ENCODE data around the gene FOLR1.
"Not testable (repeated sequence)": the region's sequence is repeated elsewhere in the genome, so short reads cannot be mapped to it uniquely, and the experiment has no call there.

Gene FOLR1

DNA sequence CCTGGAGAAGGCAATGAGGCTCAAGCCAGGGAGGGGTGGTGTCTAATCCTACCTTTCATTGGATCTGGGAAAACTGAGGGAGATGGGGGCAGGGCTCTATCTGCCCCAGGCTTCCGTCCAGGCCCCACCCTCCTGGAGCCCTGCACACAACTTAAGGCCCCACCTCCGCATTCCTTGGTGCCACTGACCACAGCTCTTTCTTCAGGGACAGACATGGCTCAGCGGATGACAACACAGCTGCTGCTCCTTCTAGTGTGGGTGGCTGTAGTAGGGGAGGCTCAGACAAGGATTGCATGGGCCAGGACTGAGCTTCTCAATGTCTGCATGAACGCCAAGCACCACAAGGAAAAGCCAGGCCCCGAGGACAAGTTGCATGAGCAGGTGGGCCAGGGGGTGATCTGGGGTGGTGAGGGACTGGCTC is at the start of gene FOLR1:
Gene FOLR1, plus strand, starts transcription at position 180 of the 421 bp plus-strand sequence. Its CDS starts 34 bp downstream, at position 214.
- H3K27ac ChIP-seq (ENCODE audit: low read length): no peak within 1 kb of the TSS
- H3K27me3 ChIP-seq (ENCODE audit: insufficient read depth, low read length): no peaks in the 10 kb centered on the region
- H3K4me3 ChIP-seq (ENCODE audit: low read length): no peak within 1 kb of the TSS
- H3K4me1 ChIP-seq (ENCODE audit: insufficient read depth, low read length): no peaks in the 10 kb centered on the region
- no peaks in the 10 kb centered on the region for H3K36me3 ChIP-seq (ENCODE audit: insufficient read depth, low read depth, low read length)
- no peaks in the 10 kb centered on the region for H3K9me3 ChIP-seq (ENCODE audit: insufficient read depth, low read depth, low read length)
- H3K9ac ChIP-seq (ENCODE audit: low read depth, low read length): no peak within 1 kb of the TSS

DNA sequence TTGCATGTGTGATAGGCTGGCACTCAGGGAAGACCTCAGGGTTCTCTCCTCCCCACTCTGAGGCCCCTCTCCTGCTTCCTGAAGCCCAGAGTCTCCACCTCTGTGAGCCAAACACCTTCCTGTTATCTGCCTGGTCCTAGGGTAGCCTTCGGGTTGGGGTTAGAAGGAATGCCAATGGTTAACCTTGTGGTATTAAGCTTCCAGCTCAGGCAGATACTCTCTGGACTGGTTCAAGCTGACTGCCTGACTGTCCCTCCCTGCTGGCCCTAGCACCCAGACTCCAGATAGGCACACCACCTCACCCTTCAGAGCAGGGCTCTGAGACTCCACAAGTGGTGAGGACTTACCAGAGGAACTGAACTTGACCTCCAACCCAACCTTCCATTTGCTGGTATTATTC is 49.4 kb upstream of the FOLR1 start:
- not testable (repeated sequence) for H3K4me1 ChIP-seq (ENCODE audit: insufficient read depth, low read length); H3K27ac ChIP-seq (ENCODE audit: low read length); H3K9ac ChIP-seq (ENCODE audit: low read depth, low read length); H3K9me3 ChIP-seq (ENCODE audit: insufficient read depth, low read depth, low read length); H3K4me3 ChIP-seq (ENCODE audit: low read length); H3K27me3 ChIP-seq (ENCODE audit: insufficient read depth, low read length); H3K36me3 ChIP-seq (ENCODE audit: insufficient read depth, low read depth, low read length)

DNA sequence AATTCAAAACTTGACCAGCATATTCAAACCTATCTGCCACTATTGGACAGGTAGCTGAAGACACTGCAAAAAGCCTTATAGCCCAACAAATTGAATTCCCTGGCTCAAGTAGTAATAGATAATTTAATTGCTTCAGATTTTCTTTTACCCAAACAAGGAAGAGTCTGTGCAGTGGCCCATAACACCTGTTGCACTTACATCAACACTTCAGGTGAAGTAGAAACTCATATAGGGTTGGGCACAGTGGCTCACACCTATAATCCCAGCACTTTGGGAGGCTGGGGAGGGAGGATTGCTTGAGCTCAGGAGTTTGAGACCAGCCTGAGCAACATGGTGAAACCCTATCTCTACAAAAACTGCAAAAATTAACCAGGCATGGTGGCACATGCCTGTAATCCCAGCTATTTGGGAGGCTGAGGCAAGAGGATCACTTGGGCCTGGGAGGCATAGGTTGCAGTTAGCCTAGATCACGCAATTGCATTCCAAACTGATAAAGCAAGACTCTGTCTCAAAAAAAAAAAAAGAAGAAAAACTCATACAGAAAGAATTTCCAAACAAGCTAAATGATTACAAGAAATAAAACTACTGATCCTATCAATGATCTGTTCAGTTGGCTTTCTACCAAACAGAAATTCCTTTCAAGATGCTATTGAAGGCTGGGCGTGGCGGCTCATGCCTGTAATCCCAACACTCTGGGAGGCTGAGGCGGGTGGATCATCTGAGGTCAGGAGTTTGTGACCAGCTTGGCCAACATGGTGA is 47.0 kb upstream of the FOLR1 start:
- Histone ChIP-seq H3K4me3 (ENCODE audit: low read length) (no peak overlapping the region), H3K36me3 (ENCODE audit: insufficient read depth, low read depth, low read length) (no peaks in the 10 kb centered on the region), H3K9me3 (ENCODE audit: insufficient read depth, low read depth, low read length) (no peaks in the 10 kb centered on the region), H3K4me1 (ENCODE audit: insufficient read depth, low read length) (0 out of 2 replicates have a peak, but pooled peaks cover 7% of the 10 kb centered on the region), H3K27ac (ENCODE audit: low read length) (no peak overlapping the region), H3K27me3 (ENCODE audit: insufficient read depth, low read length) (no peaks in the 10 kb centered on the region; the same call in 1 of the 2 replicates), H3K9ac (ENCODE audit: low read depth, low read length) (no peak overlapping the region)

DNA sequence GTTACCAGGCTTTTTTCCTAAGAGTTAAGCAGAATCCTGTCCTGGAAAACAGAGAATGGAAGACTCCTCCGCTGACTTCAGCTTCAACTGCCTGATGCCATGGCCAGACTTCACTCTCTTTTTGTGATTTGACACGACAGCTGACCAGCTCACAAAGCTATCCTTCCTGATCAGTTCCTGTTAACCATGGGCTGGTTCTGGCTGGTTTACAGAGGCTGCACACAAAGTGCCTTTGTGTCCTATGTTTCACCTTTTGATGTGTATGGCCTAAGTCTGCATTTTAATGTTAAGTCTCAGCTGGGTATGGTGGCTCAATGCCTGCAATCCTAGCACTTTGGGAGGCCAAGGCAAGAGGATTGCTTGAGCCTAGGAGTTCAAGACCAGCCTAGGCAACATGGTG is 45.3 kb upstream of the FOLR1 start:
- Histone ChIP-seq H3K9me3 (ENCODE audit: insufficient read depth, low read depth, low read length) (no peaks in the 10 kb centered on the region), H3K36me3 (ENCODE audit: insufficient read depth, low read depth, low read length) (no peaks in the 10 kb centered on the region), H3K4me3 (ENCODE audit: low read length) (no peak overlapping the region), H3K9ac (ENCODE audit: low read depth, low read length) (no peak overlapping the region), H3K27ac (ENCODE audit: low read length) (no peak overlapping the region), H3K27me3 (ENCODE audit: insufficient read depth, low read length) (no peaks in the 10 kb centered on the region; the same call in 1 of the 2 replicates), H3K4me1 (ENCODE audit: insufficient read depth, low read length) (no peaks in the 10 kb centered on the region)

DNA sequence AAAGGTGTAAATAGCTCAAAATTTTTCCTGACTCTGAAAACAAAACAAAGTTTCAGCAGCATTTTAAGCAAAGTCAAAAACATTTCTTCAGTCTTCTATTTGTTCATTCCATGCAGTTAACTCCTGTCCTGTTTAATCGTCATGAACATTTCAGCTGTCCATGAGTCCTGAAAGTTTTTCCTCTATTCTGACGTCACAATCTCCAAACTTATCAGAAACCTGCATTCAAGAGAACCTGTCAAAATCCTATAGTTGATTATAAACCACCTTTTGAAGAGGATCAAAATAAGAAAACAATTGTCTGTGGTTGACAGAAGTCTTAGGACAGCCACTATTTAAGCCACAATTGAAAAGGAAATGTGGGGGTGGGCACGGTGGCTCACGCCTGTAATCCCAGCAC is 41.1 kb upstream of the FOLR1 start:
- Histone ChIP-seq H3K9me3 (ENCODE audit: insufficient read depth, low read depth, low read length) (no peaks in the 10 kb centered on the region), H3K4me1 (ENCODE audit: insufficient read depth, low read length) (no peaks in the 10 kb centered on the region), H3K9ac (ENCODE audit: low read depth, low read length) (no peak overlapping the region), H3K4me3 (ENCODE audit: low read length) (no peak overlapping the region), H3K27ac (ENCODE audit: low read length) (no peak overlapping the region), H3K36me3 (ENCODE audit: insufficient read depth, low read depth, low read length) (no peaks in the 10 kb centered on the region), H3K27me3 (ENCODE audit: insufficient read depth, low read length) (no peaks in the 10 kb centered on the region)

DNA sequence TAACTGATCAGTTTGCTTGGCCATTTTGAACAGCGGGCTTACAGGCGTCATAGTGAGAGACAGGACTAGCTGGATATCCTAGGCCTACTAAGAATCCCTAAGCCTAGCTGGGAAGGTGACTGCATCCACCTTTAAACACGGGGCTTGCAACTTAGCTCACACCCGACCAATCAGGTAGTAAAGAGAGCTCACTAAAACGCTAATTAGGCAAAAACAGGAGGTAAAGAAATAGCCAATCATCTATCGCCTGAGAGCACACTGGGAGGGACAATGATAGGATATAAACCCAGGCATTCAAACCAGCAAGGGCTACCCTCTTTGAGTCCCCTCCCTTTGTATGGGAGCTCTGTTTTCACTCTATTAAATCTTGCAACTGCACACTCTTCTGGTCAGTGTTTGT is 38.1 kb upstream of the FOLR1 start:
- H3K9ac ChIP-seq (ENCODE audit: low read depth, low read length); H3K27me3 ChIP-seq (ENCODE audit: insufficient read depth, low read length); H3K9me3 ChIP-seq (ENCODE audit: insufficient read depth, low read depth, low read length); H3K36me3 ChIP-seq (ENCODE audit: insufficient read depth, low read depth, low read length); H3K4me3 ChIP-seq (ENCODE audit: low read length); H3K4me1 ChIP-seq (ENCODE audit: insufficient read depth, low read length); H3K27ac ChIP-seq (ENCODE audit: low read length): not testable (repeated sequence)

DNA sequence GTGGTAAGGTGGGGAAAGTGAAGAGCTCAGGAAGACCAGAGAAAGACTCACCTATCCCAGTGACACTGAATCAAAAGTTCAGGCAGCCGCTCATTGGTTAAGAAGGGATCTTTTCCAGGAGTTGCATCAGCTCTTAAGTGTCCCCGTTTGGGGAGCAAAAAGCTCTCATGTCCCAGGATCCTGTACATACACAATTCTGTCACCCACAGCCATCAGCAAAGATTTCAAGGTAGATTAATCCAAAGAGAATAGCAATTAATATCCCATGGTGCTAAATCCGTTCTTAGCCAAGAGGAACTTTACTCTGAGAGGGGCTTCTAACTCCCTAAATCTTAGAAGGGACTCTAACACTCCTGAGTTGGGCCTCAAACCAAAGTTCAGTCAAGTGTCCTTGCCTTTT is 37.1 kb upstream of the FOLR1 start:
- Histone ChIP-seq H3K36me3 (ENCODE audit: insufficient read depth, low read depth, low read length) (no peaks in the 10 kb centered on the region), H3K27ac (ENCODE audit: low read length) (no peak overlapping the region), H3K9ac (ENCODE audit: low read depth, low read length) (no peak overlapping the region), H3K4me1 (ENCODE audit: insufficient read depth, low read length) (no peaks in the 10 kb centered on the region), H3K27me3 (ENCODE audit: insufficient read depth, low read length) (no peaks in the 10 kb centered on the region), H3K9me3 (ENCODE audit: insufficient read depth, low read depth, low read length) (no peaks in the 10 kb centered on the region), H3K4me3 (ENCODE audit: low read length) (no peak overlapping the region)

DNA sequence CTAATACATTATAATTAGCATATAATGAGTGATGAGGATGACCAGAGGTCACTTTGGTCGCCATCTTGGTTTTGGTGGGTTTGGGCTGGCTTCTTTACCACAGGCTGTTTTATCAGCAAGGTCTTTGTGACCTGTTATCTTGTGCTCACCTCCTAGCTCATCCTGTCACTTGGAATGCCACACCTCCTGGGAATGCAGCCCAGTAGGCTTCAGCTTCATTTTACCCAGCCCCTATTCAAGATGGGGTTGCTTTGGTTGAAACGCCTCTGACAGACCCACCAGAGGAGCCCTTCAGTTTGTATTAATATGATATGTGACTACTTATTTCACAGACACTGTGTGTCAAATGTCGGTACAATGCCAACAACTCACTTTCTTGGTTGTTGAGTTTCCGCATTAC is 36.2 kb upstream of the FOLR1 start:
- Histone ChIP-seq H3K27ac (ENCODE audit: low read length) (no peak overlapping the region), H3K4me1 (ENCODE audit: insufficient read depth, low read length) (no peaks in the 10 kb centered on the region), H3K9ac (ENCODE audit: low read depth, low read length) (no peak overlapping the region), H3K27me3 (ENCODE audit: insufficient read depth, low read length) (no peaks in the 10 kb centered on the region), H3K4me3 (ENCODE audit: low read length) (no peak overlapping the region), H3K36me3 (ENCODE audit: insufficient read depth, low read depth, low read length) (no peaks in the 10 kb centered on the region), H3K9me3 (ENCODE audit: insufficient read depth, low read depth, low read length) (no peaks in the 10 kb centered on the region)

DNA sequence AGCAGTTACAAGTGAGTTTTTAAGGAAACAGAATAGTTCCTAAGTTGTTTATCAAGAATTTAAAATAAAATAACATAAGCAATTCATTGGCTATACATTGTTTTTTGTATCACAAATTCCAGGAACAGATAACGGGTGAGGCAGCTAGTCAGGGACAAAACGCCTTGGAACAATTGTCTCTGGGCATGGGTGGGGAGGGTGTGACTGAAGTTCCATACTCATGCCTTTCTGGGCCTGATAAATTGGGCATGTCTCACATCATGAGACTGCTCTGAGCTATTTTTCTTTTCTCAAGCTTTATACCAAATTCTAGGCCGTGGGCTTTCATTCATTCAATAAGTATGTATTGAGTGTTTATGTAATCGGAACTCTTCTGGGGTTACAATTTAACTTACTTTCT is 34.8 kb upstream of the FOLR1 start:
- Histone ChIP-seq H3K4me1 (ENCODE audit: insufficient read depth, low read length) (no peaks in the 10 kb centered on the region), H3K27ac (ENCODE audit: low read length) (no peak overlapping the region), H3K9ac (ENCODE audit: low read depth, low read length) (no peak overlapping the region), H3K4me3 (ENCODE audit: low read length) (no peak overlapping the region), H3K27me3 (ENCODE audit: insufficient read depth, low read length) (no peaks in the 10 kb centered on the region), H3K36me3 (ENCODE audit: insufficient read depth, low read depth, low read length) (no peaks in the 10 kb centered on the region), H3K9me3 (ENCODE audit: insufficient read depth, low read depth, low read length) (no peaks in the 10 kb centered on the region)

DNA sequence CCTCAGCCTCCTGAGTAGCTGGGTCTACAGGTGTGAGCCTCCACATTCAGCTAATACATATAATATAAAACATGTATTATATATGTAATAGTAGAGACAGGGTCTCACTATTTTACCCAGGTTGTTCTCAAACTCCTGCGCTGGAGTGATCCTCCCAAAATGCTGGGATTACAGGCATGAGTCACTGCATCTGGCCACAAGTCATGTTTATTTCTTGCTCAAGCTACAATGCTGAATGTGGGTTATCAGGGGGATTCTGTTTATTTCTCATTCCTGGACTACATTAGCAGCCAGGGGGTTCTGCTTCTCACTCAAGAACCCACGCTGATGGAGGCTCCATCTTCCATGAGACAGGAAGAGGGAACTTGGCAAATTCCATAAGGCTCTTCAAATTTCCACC is 31.6 kb upstream of the FOLR1 start:
- Histone ChIP-seq H3K9ac (ENCODE audit: low read depth, low read length) (no peak overlapping the region), H3K9me3 (ENCODE audit: insufficient read depth, low read depth, low read length) (no peaks in the 10 kb centered on the region), H3K27me3 (ENCODE audit: insufficient read depth, low read length) (no peaks in the 10 kb centered on the region), H3K36me3 (ENCODE audit: insufficient read depth, low read depth, low read length) (no peaks in the 10 kb centered on the region), H3K4me3 (ENCODE audit: low read length) (no peak overlapping the region), H3K27ac (ENCODE audit: low read length) (no peak overlapping the region), H3K4me1 (ENCODE audit: insufficient read depth, low read length) (no peaks in the 10 kb centered on the region)

DNA sequence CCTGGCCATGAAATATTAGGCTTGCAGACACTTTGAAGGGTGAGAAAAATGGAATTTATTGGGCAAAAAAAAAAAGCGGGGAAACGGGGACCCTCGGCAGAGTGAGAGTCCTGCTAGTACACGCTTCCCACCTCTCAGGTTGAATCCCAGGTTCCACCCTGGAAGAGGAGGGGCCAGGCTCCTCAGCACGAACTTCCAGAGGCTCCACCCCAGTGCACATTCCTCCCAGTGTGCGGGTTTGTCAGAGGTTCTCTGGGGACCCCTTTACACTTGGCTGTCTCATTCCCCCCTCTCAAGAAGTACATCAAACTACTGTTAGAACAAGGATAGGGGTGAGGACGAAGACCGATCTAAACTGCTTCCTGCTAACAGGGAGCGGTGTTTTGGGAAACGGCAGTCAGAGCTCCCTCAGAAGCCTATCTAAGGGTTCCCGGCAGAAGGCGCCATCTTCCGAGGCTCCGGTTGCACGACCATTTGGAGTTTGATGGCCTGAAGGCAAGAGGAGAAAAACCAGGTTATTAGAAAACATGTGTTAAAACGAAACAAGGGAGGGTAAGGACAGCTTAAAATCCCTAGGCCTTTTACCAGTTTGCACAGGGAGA is 28.9 kb upstream of the FOLR1 start:
- Histone ChIP-seq H3K9ac (ENCODE audit: low read depth, low read length) (no peak overlapping the region), H3K27ac (ENCODE audit: low read length) (no peak overlapping the region), H3K4me3 (ENCODE audit: low read length) (no peak overlapping the region), H3K27me3 (ENCODE audit: insufficient read depth, low read length) (no peaks in the 10 kb centered on the region), H3K9me3 (ENCODE audit: insufficient read depth, low read depth, low read length) (peaks cover 10% of the 10 kb centered on the region), H3K36me3 (ENCODE audit: insufficient read depth, low read depth, low read length) (no peaks in the 10 kb centered on the region), H3K4me1 (ENCODE audit: insufficient read depth, low read length) (no peaks in the 10 kb centered on the region)

DNA sequence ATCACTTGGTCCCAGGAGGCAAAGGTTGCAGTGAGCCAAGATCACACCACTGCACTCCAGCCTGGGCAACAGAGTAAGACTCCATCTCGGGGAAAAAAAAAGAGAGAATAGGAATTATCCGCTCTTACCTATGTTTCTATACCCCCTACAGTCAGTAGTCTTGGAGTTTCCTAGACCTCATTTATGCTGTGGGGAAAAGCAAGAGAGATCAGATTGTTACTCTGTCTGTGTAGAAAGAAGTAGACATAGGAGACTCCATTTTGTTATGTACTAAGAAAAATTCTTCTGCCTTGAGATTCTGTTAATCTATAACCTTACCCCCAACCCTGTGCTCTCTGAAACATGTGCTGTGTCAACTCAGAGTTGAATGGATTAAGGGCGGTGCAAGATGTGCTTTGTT is 27.8 kb upstream of the FOLR1 start:
- H3K27ac ChIP-seq (ENCODE audit: low read length); H3K36me3 ChIP-seq (ENCODE audit: insufficient read depth, low read depth, low read length); H3K9me3 ChIP-seq (ENCODE audit: insufficient read depth, low read depth, low read length); H3K4me1 ChIP-seq (ENCODE audit: insufficient read depth, low read length); H3K27me3 ChIP-seq (ENCODE audit: insufficient read depth, low read length); H3K9ac ChIP-seq (ENCODE audit: low read depth, low read length); H3K4me3 ChIP-seq (ENCODE audit: low read length): not testable (repeated sequence)
